Measurements from ENCODE around the gene STXBP6. TPM values are rescaled to one million over a fixed set of nuclear protein-coding genes. Genes with fewer than 3 reads are reported as not detected.

STXBP6 gene
- total RNA-seq, 1 donor from 2014 or later, result 6.8 TPM

DNA sequence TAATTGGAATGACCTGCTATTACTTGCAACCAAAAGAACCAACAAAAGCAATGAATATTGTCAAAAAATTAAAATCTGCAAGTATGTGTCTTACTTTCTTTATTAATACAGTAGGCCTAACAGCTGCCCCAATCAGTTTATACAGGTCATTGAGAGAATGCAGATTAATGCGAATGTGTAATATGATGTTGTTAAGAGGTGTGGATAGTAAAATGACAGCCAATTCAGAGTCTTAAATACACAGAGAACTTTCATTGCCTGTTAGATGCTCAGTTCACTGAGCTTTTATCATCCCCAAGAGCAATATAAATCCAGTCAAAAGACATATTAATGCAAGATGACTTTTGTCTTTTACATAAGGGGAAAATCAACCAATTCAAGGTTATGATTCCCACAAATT lies 58.7 kb downstream of the STXBP6 start:
- Mint-ChIP-seq H3K27me3 (ENCODE audit: low read depth) (no peaks in the 10 kb centered on the region), H3K9me3 (peaks cover 3% of the 10 kb centered on the region), H3K4me1 (peaks cover 9% of the 10 kb centered on the region), H3K36me3 (ENCODE audit: low read depth) (no peaks in the 10 kb centered on the region), H3K27ac (ENCODE audit: unreplicated experiment) (no peak overlapping the region), H3K4me3 (no peak overlapping the region)
- TF ChIP-seq, protein P1, sequence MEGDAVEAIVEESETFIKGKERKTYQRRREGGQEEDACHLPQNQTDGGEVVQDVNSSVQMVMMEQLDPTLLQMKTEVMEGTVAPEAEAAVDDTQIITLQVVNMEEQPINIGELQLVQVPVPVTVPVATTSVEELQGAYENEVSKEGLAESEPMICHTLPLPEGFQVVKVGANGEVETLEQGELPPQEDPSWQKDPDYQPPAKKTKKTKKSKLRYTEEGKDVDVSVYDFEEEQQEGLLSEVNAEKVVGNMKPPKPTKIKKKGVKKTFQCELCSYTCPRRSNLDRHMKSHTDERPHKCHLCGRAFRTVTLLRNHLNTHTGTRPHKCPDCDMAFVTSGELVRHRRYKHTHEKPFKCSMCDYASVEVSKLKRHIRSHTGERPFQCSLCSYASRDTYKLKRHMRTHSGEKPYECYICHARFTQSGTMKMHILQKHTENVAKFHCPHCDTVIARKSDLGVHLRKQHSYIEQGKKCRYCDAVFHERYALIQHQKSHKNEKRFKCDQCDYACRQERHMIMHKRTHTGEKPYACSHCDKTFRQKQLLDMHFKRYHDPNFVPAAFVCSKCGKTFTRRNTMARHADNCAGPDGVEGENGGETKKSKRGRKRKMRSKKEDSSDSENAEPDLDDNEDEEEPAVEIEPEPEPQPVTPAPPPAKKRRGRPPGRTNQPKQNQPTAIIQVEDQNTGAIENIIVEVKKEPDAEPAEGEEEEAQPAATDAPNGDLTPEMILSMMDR (conservative IDR thresholded peaks at IDR 0.05), result no peak
- DNase-seq (ENCODE audit: low read depth, low spot score), result no peak

DNA sequence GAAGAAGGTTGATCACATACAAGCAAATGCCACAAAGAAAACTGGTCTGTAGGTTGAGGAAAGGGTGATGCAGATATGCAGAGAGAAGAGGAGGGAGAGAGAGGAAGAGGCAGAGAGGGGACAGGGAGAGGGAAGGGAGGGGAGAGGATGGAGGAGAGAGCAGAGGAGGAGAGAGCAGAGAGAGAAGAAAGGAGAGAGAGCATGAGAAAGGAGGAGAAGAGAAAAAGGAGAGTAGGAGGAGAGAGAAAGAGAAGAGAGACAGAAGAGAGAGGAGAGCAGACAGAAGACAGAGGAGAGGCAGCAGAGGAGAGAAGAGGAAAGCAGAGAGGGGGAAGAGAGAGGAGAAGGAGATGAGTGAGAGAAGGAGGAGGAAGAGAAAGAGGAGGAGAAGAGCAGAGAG lies 59.2 kb downstream of the STXBP6 start:
- TF ChIP-seq, protein P1 (conservative IDR thresholded peaks at IDR 0.05), result no peak
- H3K27me3 Mint-ChIP-seq (ENCODE audit: low read depth), result no peaks in the 10 kb centered on the region
- peaks cover 9% of the 10 kb centered on the region for H3K4me1 Mint-ChIP-seq
- no peak for DNase-seq (ENCODE audit: low read depth, low spot score)
- peaks cover 3% of the 10 kb centered on the region for H3K9me3 Mint-ChIP-seq
- H3K27ac Mint-ChIP-seq (ENCODE audit: unreplicated experiment), result no peak overlapping the region
- H3K36me3 Mint-ChIP-seq (ENCODE audit: low read depth), result no peaks in the 10 kb centered on the region
- H3K4me3 Mint-ChIP-seq, result no peak overlapping the region

DNA sequence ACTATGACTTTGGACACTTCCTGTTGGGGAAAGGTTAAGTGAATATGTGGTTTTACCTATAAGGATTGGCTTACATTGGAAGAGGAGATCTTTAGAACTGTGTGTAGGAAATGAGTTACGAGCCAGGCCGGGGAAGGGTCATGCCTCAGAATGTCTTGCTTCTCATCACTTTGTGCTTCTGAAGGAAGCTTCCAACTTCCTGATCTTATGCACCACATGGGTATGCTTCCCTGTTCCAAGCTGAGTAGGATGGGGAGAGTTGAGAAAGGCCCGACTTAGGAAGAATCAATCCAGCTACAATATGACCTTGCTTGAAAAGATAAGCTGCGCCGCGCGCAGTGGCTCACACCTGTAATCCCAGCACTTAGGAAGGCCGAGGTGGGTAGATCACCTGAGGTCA lies 59.9 kb downstream of the STXBP6 start:
- H3K4me3 Mint-ChIP-seq, result no peak overlapping the region
- H3K36me3 Mint-ChIP-seq (ENCODE audit: low read depth), result no peaks in the 10 kb centered on the region
- no peak overlapping the region for H3K27ac Mint-ChIP-seq (ENCODE audit: unreplicated experiment)
- TF ChIP-seq, protein P1 (conservative IDR thresholded peaks at IDR 0.05), result no peak
- no peak for DNase-seq (ENCODE audit: low read depth, low spot score)
- peaks cover 3% of the 10 kb centered on the region for H3K9me3 Mint-ChIP-seq
- no peaks in the 10 kb centered on the region for H3K27me3 Mint-ChIP-seq (ENCODE audit: low read depth)
- peaks cover 2% of the 10 kb centered on the region for H3K4me1 Mint-ChIP-seq

DNA sequence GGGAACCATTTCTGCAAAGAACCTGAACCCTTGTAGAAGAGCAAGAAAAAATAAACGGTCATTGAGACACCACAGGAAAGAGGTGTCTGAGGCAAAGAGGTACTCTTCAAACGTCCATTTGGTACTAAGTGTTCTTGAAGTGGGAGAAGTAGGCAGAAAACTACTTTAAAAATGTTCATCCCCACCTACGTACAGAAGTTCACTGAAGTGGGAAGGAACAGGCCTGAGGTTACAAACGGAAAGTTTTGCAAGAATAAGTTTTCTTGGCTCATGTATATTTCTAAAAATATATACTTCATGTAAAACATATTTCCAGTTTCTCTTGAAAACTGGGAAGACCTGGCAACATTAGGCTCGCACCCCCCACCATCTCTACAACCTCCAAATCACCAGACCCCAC lies 61.2 kb downstream of the STXBP6 start:
- Mint-ChIP-seq H3K36me3 (ENCODE audit: low read depth) (no peaks in the 10 kb centered on the region), H3K4me1 (no peaks in the 10 kb centered on the region), H3K27me3 (ENCODE audit: low read depth) (no peaks in the 10 kb centered on the region), H3K9me3 (peaks cover 3% of the 10 kb centered on the region), H3K4me3 (no peak overlapping the region), H3K27ac (ENCODE audit: unreplicated experiment) (no peak overlapping the region)
- TF ChIP-seq, protein P1 (conservative IDR thresholded peaks at IDR 0.05), result no peak
- DNase-seq (ENCODE audit: low read depth, low spot score), result no peak

DNA sequence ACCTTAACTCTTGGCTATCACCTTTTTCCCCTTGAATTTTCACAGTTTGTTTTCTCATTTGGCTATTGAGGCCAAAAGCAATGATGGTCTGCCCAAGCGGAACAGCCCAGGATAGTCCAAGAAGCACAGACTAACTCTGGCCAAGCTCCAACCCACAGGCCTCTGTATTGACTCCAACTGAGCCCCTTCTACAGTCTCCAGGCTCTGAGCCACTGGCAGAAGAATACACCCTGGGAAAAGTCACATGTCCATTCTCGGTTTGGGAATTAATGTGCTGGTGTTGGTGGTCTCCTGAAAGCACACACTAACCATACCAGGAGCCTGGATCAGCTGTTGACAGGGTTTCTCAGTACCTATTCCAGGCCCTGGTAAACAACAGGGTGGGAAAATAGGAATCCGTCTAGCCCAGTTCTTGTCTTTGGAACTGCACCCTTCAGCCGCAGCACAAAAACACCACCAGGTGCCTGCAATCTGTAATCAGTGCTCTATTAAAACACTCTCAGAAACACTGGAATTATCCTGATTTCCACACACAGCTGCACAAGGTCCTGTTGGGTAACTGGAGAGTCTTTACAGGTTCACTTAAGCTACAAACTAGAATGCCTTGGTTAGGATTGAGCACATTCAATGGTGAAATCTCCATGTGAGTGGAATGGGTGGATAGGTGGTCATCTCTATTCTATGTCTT lies 63.6 kb downstream of the STXBP6 start:
- Mint-ChIP-seq H3K27me3 (ENCODE audit: low read depth) (no peaks in the 10 kb centered on the region), H3K9me3 (peaks cover 3% of the 10 kb centered on the region), H3K4me3 (no peak overlapping the region), H3K4me1 (no peaks in the 10 kb centered on the region), H3K36me3 (ENCODE audit: low read depth) (no peaks in the 10 kb centered on the region), H3K27ac (ENCODE audit: unreplicated experiment) (no peak overlapping the region)
- TF ChIP-seq, protein P1 (conservative IDR thresholded peaks at IDR 0.05), result no peak
- no peak for DNase-seq (ENCODE audit: low read depth, low spot score)
